Putamen (tissue), 1 donor: ENCODE data around the gene CHRNA10.

Source experiments
- DNase-seq: peaks from one replicate; pipeline ENCODE4 v3.0.0-alpha.2; 2016; ENCODE audit warnings: low spot score

Gene CHRNA10

GRCh38 chr11:3671334-3672254 is at the start of gene CHRNA10:
TSS of gene CHRNA10 (minus strand) at chr11:3671384. CDS start at chr11:3671312, 72 bp downstream.
- no peak for DNase-seq

GRCh38 chr11:3712274-3712673 is 41.1 kb upstream of the CHRNA10 start:
- no peak for DNase-seq

- DNase-seq: no peak
These were observed 39.5 kb upstream of the CHRNA10 start for GRCh38 chr11:3710485-3711259.

GRCh38 chr11:3709977-3710376 is 38.8 kb upstream of the CHRNA10 start:
- no peak for DNase-seq

GRCh38 chr11:3707176-3707575 is 36.0 kb upstream of the CHRNA10 start:
- no peak for DNase-seq

GRCh38 chr11:3703383-3703782 is 32.2 kb upstream of the CHRNA10 start:
- no peak for DNase-seq

GRCh38 chr11:3700910-3701309 is 29.7 kb upstream of the CHRNA10 start:
- no peak for DNase-seq

GRCh38 chr11:3700410-3700809 is 29.2 kb upstream of the CHRNA10 start:
- DNase-seq: no peak

GRCh38 chr11:3686751-3687150 is 15.6 kb upstream of the CHRNA10 start:
- DNase-seq: no peak

- no peak for DNase-seq
These were observed 14.7 kb upstream of the CHRNA10 start for GRCh38 chr11:3685923-3686322.

GRCh38 chr11:3684819-3685172 is 13.6 kb upstream of the CHRNA10 start:
- no peak for DNase-seq

- no peak for DNase-seq
These were observed 13.1 kb upstream of the CHRNA10 start for GRCh38 chr11:3684129-3684818.

GRCh38 chr11:3683039-3683438 is 11.9 kb upstream of the CHRNA10 start:
- no peak for DNase-seq

GRCh38 chr11:3679077-3679476 is 7.9 kb upstream of the CHRNA10 start:
- no peak for DNase-seq

GRCh38 chr11:3675971-3676370 is 4.8 kb upstream of the CHRNA10 start:
- DNase-seq: no peak

- DNase-seq: no peak
These were observed 3.0 kb upstream of the CHRNA10 start for GRCh38 chr11:3674189-3674588.

- DNase-seq: no peak
These were observed 1.4 kb downstream of the CHRNA10 start for GRCh38 chr11:3669742-3670183.

GRCh38 chr11:3669128-3669527 is 2.1 kb downstream of the CHRNA10 start:
- no peak for DNase-seq

- DNase-seq: no peak
These were observed 3.8 kb downstream of the CHRNA10 start for GRCh38 chr11:3667149-3668035.

GRCh38 chr11:3666023-3666530 is 5.1 kb downstream of the CHRNA10 start:
- DNase-seq: no peak

- no peak for DNase-seq
These were observed 5.7 kb downstream of the CHRNA10 start for GRCh38 chr11:3665336-3666022.
